ENCODE data around the gene FAM217B. TPM values are rescaled to one million over a fixed set of nuclear protein-coding genes. Genes with fewer than 3 reads are reported as not detected.

Gene FAM217B
- total and polyA plus RNA-seq, 2 of the 8 experiments (the other 6 are each of a cell fraction or from before 2014, with no cell fraction given), result 5.4 to 28.5 TPM

DNA sequence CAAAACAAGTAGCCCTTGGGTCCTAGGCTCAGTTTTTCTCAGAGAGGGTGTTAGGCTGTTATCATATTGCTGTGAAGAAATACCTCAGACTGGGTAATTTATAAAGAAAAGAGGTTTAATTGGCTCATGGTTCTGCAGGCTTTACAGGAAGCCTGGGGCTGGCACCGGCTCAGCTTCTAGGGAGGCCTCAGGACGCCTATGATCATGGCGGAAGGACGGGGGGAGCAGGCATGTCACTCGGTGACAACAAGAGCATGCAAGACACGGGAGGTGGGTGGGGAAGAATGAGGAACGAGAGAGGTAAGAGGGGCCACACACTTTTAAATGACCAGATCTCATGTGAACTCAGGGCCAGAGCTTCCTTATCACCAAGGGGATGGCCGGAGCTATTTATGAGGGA is 45.0 kb downstream of the FAM217B start (continued):
- TF ChIP-seq, protein P1, sequence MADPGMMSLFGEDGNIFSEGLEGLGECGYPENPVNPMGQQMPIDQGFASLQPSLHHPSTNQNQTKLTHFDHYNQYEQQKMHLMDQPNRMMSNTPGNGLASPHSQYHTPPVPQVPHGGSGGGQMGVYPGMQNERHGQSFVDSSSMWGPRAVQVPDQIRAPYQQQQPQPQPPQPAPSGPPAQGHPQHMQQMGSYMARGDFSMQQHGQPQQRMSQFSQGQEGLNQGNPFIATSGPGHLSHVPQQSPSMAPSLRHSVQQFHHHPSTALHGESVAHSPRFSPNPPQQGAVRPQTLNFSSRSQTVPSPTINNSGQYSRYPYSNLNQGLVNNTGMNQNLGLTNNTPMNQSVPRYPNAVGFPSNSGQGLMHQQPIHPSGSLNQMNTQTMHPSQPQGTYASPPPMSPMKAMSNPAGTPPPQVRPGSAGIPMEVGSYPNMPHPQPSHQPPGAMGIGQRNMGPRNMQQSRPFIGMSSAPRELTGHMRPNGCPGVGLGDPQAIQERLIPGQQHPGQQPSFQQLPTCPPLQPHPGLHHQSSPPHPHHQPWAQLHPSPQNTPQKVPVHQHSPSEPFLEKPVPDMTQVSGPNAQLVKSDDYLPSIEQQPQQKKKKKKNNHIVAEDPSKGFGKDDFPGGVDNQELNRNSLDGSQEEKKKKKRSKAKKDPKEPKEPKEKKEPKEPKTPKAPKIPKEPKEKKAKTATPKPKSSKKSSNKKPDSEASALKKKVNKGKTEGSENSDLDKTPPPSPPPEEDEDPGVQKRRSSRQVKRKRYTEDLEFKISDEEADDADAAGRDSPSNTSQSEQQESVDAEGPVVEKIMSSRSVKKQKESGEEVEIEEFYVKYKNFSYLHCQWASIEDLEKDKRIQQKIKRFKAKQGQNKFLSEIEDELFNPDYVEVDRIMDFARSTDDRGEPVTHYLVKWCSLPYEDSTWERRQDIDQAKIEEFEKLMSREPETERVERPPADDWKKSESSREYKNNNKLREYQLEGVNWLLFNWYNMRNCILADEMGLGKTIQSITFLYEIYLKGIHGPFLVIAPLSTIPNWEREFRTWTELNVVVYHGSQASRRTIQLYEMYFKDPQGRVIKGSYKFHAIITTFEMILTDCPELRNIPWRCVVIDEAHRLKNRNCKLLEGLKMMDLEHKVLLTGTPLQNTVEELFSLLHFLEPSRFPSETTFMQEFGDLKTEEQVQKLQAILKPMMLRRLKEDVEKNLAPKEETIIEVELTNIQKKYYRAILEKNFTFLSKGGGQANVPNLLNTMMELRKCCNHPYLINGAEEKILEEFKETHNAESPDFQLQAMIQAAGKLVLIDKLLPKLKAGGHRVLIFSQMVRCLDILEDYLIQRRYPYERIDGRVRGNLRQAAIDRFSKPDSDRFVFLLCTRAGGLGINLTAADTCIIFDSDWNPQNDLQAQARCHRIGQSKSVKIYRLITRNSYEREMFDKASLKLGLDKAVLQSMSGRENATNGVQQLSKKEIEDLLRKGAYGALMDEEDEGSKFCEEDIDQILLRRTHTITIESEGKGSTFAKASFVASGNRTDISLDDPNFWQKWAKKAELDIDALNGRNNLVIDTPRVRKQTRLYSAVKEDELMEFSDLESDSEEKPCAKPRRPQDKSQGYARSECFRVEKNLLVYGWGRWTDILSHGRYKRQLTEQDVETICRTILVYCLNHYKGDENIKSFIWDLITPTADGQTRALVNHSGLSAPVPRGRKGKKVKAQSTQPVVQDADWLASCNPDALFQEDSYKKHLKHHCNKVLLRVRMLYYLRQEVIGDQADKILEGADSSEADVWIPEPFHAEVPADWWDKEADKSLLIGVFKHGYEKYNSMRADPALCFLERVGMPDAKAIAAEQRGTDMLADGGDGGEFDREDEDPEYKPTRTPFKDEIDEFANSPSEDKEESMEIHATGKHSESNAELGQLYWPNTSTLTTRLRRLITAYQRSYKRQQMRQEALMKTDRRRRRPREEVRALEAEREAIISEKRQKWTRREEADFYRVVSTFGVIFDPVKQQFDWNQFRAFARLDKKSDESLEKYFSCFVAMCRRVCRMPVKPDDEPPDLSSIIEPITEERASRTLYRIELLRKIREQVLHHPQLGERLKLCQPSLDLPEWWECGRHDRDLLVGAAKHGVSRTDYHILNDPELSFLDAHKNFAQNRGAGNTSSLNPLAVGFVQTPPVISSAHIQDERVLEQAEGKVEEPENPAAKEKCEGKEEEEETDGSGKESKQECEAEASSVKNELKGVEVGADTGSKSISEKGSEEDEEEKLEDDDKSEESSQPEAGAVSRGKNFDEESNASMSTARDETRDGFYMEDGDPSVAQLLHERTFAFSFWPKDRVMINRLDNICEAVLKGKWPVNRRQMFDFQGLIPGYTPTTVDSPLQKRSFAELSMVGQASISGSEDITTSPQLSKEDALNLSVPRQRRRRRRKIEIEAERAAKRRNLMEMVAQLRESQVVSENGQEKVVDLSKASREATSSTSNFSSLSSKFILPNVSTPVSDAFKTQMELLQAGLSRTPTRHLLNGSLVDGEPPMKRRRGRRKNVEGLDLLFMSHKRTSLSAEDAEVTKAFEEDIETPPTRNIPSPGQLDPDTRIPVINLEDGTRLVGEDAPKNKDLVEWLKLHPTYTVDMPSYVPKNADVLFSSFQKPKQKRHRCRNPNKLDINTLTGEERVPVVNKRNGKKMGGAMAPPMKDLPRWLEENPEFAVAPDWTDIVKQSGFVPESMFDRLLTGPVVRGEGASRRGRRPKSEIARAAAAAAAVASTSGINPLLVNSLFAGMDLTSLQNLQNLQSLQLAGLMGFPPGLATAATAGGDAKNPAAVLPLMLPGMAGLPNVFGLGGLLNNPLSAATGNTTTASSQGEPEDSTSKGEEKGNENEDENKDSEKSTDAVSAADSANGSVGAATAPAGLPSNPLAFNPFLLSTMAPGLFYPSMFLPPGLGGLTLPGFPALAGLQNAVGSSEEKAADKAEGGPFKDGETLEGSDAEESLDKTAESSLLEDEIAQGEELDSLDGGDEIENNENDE (IDR thresholded peaks at IDR 0.05; ENCODE audit: insufficient replicate concordance, low read length), result no peak
- TF ChIP-seq TCF12 (IDR thresholded peaks at IDR 0.05; ENCODE audit: low read depth, low read length), result no peak
- TF ChIP-seq, protein P2, sequence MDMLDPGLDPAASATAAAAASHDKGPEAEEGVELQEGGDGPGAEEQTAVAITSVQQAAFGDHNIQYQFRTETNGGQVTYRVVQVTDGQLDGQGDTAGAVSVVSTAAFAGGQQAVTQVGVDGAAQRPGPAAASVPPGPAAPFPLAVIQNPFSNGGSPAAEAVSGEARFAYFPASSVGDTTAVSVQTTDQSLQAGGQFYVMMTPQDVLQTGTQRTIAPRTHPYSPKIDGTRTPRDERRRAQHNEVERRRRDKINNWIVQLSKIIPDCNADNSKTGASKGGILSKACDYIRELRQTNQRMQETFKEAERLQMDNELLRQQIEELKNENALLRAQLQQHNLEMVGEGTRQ (IDR thresholded peaks at IDR 0.05; ENCODE audit: low read length), result no peak
- TF ChIP-seq RFX5 (IDR thresholded peaks at IDR 0.05; ENCODE audit: borderline replicate concordance, low read depth, low read length), result no peak
- no peak for TF ChIP-seq SRF (IDR thresholded peaks at IDR 0.05; ENCODE audit: low read depth, low read length)
- no peak for TF ChIP-seq SAP30 (IDR thresholded peaks at IDR 0.05; ENCODE audit: insufficient read depth, insufficient replicate concordance, low read length)

Data from H1 (cell line).